C4-2B (cell line): ENCODE results near the gene HOXD9.

ENCODE experiments used
- H3K27ac ChIP-seq: fragments of 450-650 bp; 2 replicates; pipeline ENCODE4 v1.5.1; 2017
- CTCF ChIP-seq: fragments of 450-650 bp; conservative IDR thresholded peaks from 2 replicates; pipeline ENCODE4 v1.5.1; 2017; ENCODE audit warnings: mild to moderate bottlenecking
- ZFX ChIP-seq: fragments of 450-650 bp; IDR thresholded peaks from 2 replicates; pipeline ENCODE4 v1.6.1; 2017

HOXD9 gene

GRCh38 chr2:176156807-176157498 lies 34.4 kb downstream of the HOXD9 start, which contains the start of gene HOXD3:
Gene HOXD3, plus strand, starts transcription at chr2:176157307. Its CDS starts 11,808 bp downstream, at chr2:176169115.
- TF ChIP-seq CTCF: no peak
- no peak for TF ChIP-seq ZFX
- no peak within 1 kb of the TSS for H3K27ac ChIP-seq

- no peak overlapping the region for H3K27ac ChIP-seq
- TF ChIP-seq ZFX (no peak), CTCF (no peak)
Measured at GRCh38 chr2:176157499-176158185, 35.1 kb downstream of the HOXD9 start.

GRCh38 chr2:176158186-176158591 lies 35.7 kb downstream of the HOXD9 start:
- no peak for TF ChIP-seq ZFX
- no peak for TF ChIP-seq CTCF

GRCh38 chr2:176158855-176159662 lies 36.5 kb downstream of the HOXD9 start:
- H3K27ac ChIP-seq: no peak overlapping the region
- TF ChIP-seq ZFX (no peak), CTCF (no peak)

More at GRCh38 chr2:176158186-176158591, 35.7 kb downstream of the HOXD9 start:
- no peak overlapping the region for H3K27ac ChIP-seq

- TF ChIP-seq ZFX (no peak), CTCF (no peak)
- no peak overlapping the region for H3K27ac ChIP-seq
Measured at GRCh38 chr2:176159663-176160250, 37.2 kb downstream of the HOXD9 start.

- no peak overlapping the region for H3K27ac ChIP-seq
- no peak for TF ChIP-seq CTCF
- TF ChIP-seq ZFX: no peak
Measured at GRCh38 chr2:176160251-176160985, 37.9 kb downstream of the HOXD9 start.
